ENCODE data around the gene KCNQ1. TPM values are rescaled to one million over a fixed set of nuclear protein-coding genes. Genes with fewer than 3 reads are reported as not detected.

KCNQ1 gene
- total RNA-seq, 2 donors from 2014 or later, result 4.4 to 25.3 TPM

DNA sequence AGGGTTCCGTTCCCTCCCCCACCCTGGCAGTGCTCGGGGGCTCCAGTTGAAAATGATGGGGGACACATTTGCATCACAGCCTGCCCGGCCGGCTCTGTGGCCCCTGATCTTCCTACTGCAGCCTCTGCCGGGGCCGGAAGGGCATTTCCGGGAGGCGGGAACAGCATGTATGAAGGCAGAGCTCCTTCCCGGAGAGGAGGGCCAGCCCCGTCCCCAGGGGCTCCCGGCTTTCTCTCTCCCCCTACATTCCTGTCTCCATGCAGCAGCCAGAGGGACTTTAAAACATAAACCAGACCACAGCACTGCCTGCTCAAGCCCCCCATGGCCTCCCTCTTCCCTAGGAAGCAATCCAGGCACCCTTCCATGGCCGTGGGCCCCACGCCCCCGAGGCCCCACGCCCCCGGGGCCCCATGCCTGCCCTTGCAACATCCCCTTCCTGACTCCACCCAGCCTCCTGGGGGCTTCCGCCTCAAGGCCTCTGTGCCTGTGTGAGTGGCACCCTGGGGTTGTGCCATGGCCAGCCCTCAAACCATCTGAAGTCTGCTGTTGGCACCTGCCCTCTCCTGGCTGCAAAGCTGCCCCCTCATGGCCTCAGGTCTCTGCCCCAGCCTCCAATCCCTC, 367.7 kb downstream of the KCNQ1 start:
- Histone ChIP-seq H3K4me1 (ENCODE audit: control insufficient read depth in 1 of 2, low read depth in 2 of 2) (peaks cover 0 to 22% of the 10 kb centered on the region in 2 donors), H3K27me3 (replicated peaks; ENCODE audit: insufficient read depth) (no peaks in the 10 kb centered on the region), H3K9me3 (no peaks in the 10 kb centered on the region), H3K4me3 (peak overlapping the region; percentile 12), H3K36me3 (no peaks in the 10 kb centered on the region), H3K27ac (no peak overlapping the region)
- DNase-seq (ENCODE audit: low spot score) (no peak), ATAC-seq (ENCODE audit: insufficient number of reproducible peaks, low FRiP score, low read depth) (no peak)
- TF ChIP-seq, protein P1, sequence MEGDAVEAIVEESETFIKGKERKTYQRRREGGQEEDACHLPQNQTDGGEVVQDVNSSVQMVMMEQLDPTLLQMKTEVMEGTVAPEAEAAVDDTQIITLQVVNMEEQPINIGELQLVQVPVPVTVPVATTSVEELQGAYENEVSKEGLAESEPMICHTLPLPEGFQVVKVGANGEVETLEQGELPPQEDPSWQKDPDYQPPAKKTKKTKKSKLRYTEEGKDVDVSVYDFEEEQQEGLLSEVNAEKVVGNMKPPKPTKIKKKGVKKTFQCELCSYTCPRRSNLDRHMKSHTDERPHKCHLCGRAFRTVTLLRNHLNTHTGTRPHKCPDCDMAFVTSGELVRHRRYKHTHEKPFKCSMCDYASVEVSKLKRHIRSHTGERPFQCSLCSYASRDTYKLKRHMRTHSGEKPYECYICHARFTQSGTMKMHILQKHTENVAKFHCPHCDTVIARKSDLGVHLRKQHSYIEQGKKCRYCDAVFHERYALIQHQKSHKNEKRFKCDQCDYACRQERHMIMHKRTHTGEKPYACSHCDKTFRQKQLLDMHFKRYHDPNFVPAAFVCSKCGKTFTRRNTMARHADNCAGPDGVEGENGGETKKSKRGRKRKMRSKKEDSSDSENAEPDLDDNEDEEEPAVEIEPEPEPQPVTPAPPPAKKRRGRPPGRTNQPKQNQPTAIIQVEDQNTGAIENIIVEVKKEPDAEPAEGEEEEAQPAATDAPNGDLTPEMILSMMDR (IDR thresholded peaks at IDR 0.05), result no peak

DNA sequence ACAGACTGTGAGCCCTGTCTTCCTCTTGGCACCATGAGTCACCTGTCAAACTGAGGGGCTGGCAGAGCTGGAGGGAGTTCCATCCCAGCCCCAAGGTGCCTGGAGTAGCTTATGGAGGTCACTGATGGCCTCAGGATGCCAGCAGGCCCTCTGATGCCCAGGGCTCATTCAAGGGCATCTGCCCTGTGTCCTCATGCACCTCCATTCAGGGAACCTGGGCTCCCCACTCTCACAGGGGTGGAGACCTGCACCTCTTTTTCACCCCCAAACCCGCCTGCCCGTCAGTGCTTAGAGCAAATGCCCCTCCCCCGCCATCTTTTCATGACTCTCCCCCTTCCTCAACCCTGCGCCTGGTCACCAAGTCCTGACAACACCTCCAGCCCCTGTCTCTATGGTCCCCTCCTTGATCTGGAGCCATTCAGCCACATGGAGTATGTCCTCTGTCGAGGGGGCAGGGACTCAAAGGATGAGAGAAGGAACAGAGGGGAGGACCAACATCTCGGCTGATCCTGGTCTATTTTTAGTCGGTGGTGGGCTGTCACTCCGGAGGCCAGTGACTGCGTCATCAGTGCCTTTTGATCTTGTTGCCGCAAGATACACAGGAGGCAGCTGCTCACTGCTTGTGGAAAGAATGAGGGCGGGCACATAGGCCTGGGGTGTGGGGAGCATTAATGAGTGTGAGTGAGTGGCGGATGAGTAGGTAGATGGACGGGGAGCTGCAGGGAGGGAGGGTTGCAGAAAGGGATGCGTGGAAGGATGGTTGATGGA, 368.5 kb downstream of the KCNQ1 start:
- H3K27me3 ChIP-seq (replicated peaks; ENCODE audit: insufficient read depth), result no peaks in the 10 kb centered on the region
- H3K4me1 ChIP-seq (ENCODE audit: control insufficient read depth in 1 of 2, low read depth in 2 of 2), result peaks cover 0 to 16% of the 10 kb centered on the region in 2 donors
- TF ChIP-seq, protein P1 (IDR thresholded peaks at IDR 0.05), result no peak
- no peak overlapping the region for H3K27ac ChIP-seq
- no peaks in the 10 kb centered on the region for H3K9me3 ChIP-seq
- H3K36me3 ChIP-seq, result no peaks in the 10 kb centered on the region
- ATAC-seq (ENCODE audit: insufficient number of reproducible peaks, low FRiP score, low read depth) (no peak), DNase-seq (ENCODE audit: low spot score) (no peak)
- no peak overlapping the region for H3K4me3 ChIP-seq

DNA sequence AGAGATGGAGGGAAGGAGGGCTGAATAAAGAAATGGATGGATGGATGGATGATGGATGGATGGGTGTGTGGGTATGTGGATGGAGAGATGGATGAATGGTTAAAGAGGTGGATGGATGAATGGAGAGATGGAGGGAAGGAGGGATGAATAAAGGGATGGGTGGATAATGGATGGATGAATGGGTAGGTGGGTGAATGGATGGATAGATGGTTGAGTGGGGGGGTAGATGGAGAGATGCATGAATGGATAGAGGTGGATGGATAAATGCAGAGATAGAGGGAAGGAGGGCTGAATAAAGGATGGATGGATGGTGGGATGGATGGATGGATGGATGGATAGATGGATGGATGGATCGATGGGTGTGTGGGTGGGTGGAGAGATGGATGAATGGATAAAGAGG, 369.2 kb downstream of the KCNQ1 start:
- Histone ChIP-seq H3K4me3 (no peak overlapping the region), H3K27ac (no peak overlapping the region), H3K9me3 (no peaks in the 10 kb centered on the region), H3K36me3 (no peaks in the 10 kb centered on the region), H3K4me1 (ENCODE audit: control insufficient read depth in 1 of 2, low read depth in 2 of 2) (peaks cover 0 to 16% of the 10 kb centered on the region in 2 donors), H3K27me3 (replicated peaks; ENCODE audit: insufficient read depth) (no peaks in the 10 kb centered on the region)
- DNase-seq (ENCODE audit: low spot score) (no peak), ATAC-seq (ENCODE audit: insufficient number of reproducible peaks, low FRiP score, low read depth) (no peak)
- TF ChIP-seq, protein P1 (IDR thresholded peaks at IDR 0.05), result no peak

DNA sequence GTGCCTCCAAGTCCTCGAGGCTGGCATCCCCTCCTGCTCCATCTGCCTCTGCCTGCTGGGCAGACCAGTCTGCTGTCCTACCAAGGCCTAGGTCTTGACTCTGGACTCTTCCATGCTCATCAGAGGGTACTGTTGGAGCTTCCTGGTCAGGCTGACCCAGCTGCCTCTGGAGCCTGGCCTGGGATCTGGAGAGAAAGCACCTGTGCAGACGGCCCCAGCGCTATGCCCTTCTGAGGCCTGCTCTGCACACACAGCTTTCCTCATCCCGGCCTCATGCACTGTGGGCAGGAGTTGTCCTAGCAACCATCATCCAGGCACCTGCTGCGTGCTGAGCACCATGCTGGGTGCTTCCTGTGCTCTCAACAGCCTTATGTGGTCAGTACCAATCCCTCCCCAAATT, 369.9 kb downstream of the KCNQ1 start:
- no peak overlapping the region for H3K27ac ChIP-seq
- H3K27me3 ChIP-seq (replicated peaks; ENCODE audit: insufficient read depth), result no peaks in the 10 kb centered on the region
- ATAC-seq (ENCODE audit: insufficient number of reproducible peaks, low FRiP score, low read depth), result no peak
- TF ChIP-seq, protein P1 (IDR thresholded peaks at IDR 0.05), result no peak
- no peak overlapping the region for H3K4me3 ChIP-seq
- no peaks in the 10 kb centered on the region for H3K36me3 ChIP-seq
- DNase-seq (ENCODE audit: low spot score), result no peak
- H3K9me3 ChIP-seq, result no peaks in the 10 kb centered on the region
- H3K4me1 ChIP-seq (ENCODE audit: control insufficient read depth in 1 of 2, low read depth in 2 of 2), result peaks cover 0 to 16% of the 10 kb centered on the region in 2 donors

DNA sequence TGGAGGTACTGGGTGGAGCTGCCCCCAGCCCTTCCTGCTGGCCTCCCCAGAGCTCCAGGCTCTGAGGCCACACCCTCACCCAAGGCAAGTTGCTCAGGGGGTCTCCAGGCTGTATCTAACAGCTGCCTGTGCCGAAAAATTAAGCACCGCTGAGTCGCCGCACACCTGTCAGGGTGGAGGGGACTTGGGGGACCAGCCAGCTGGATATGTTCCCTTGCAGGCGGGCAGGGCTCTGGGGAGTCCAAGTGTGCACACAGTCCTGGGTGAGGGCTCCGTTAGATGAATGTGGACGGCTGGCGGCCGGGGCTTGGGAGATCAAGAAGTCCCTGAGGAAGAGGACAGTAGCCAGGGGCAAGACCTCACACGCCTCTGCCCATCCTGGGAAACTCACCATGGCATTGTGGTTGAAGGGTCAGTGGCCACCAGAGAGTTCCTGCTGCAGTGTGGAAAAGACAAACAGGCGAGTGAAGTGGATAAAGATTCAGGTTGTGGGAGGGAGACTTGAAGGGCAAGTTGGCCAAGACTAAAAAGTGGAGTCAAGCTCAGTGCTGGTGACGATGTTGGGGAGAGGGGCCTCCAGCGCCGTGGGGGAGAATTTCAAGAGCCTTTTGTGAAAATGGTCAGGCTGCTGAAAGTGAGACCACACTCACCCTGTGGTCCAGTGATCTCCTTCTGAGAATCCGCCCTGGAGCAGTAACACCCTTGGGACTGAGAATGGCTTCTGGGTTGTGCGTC, 371.1 kb downstream of the KCNQ1 start:
- ATAC-seq (ENCODE audit: insufficient number of reproducible peaks, low FRiP score, low read depth), result no peak
- Histone ChIP-seq H3K9me3 (no peaks in the 10 kb centered on the region), H3K4me3 (no peak overlapping the region), H3K27me3 (replicated peaks; ENCODE audit: insufficient read depth) (no peaks in the 10 kb centered on the region), H3K4me1 (ENCODE audit: control insufficient read depth in 1 of 2, low read depth in 2 of 2) (peaks cover 0 to 16% of the 10 kb centered on the region in 2 donors), H3K27ac (no peak overlapping the region), H3K36me3 (no peaks in the 10 kb centered on the region)
- DNase-seq (ENCODE audit: low spot score), result no peak
- TF ChIP-seq, protein P1 (IDR thresholded peaks at IDR 0.05), result no peak
